Measurements from ENCODE around the gene SNRNP40. TPM values are rescaled to one million over a fixed set of nuclear protein-coding genes. Genes with fewer than 3 reads are reported as not detected.
"Not testable (repeated sequence)": the region's sequence is repeated elsewhere in the genome, so short reads cannot be mapped to it uniquely, and the experiment has no call there.

The SNRNP40 gene
- total and polyA plus RNA-seq, 2 of the 13 experiments (the other 11 are each of a cell fraction or from before 2014, with no cell fraction given): 51.0 to 147 TPM

DNA sequence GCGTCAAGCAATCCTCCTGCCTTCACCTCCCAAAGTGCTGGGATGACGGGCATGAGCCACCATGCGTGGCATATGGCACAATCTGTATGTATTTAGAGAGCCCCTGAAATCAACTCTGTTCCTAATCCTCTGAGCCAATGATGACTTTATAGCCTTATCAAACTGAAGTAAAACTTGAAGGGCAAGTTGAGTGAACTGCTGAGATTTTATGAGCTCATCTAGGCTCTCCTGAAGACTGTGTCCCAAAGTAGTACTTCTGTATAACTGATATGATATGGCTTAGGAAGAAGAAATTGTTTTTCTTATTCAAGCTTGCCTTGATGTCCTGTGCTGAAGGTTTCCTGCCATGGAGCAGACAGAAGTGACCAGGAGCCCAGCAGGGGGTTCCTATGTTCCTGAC, 33.2 kb downstream of the SNRNP40 start:
- intact Hi-C loops (cut with micrococcal nuclease; ENCODE audit: unreplicated experiment): no loop called here
- DNase-seq (ENCODE audit: low spot score) (no peak), FAIRE-seq (no peak), ATAC-seq (no peak)
- Histone ChIP-seq H4K20me1 (ENCODE audit: insufficient read depth, low read length) (no peaks in the 10 kb centered on the region), H3K79me2 (ENCODE audit: insufficient read depth, low read length) (no peaks in the 10 kb centered on the region), H3K27ac (ENCODE audit: extremely low read length, insufficient read depth, low read length) (no peak overlapping the region), H2AFZ (ENCODE audit: low read length) (no peak overlapping the region), H3K4me2 (ENCODE audit: low read depth, low read length) (no peak overlapping the region), H3K36me3 (replicated peaks in 1 of 2; ENCODE audit: control insufficient read depth in 1 of 2, insufficient read depth in 2 of 2, low read length in 2 of 2) (peaks cover 28 to 76% of the 10 kb centered on the region in 2 experiments), H3K4me1 (ENCODE audit: insufficient read depth, low read length) (no peaks in the 10 kb centered on the region), H3K9ac (ENCODE audit: insufficient read depth, low read depth, low read length) (no peak overlapping the region), H3K4me3 (replicated peaks in 1 of 3; ENCODE audit: insufficient read depth in 1 of 3, low read depth in 2 of 3, low read length in 3 of 3) (no peak overlapping the region), H3K9me3 (ENCODE audit: low read length) (no peaks in the 10 kb centered on the region), H3K27me3 (ENCODE audit: control insufficient read depth in 1 of 2, insufficient read depth in 2 of 2, low read length in 2 of 2) (no peaks in the 10 kb centered on the region)
- POLR2A ChIA-PET: no interaction called here
- CTCF ChIA-PET (ENCODE audit: low intra/inter-chr PET ratio, low total read pairs): no interaction called here
- in situ Hi-C loops (cut with HindIII; ENCODE audit: extremely low pct_ligation_motif_present, low pct_unique_long_range_greater_than_20kb): no loop called here
- TF ChIP-seq ZNF691 (CRISPR knock-in tag; IDR thresholded peaks at IDR 0.05; ENCODE audit: borderline replicate concordance, low read depth) (no peak), RFXANK (CRISPR knock-in tag; IDR thresholded peaks at IDR 0.05) (no peak), KMT2A (CRISPR knock-in tag; IDR thresholded peaks at IDR 0.05) (no peak), MBD4 (IDR thresholded peaks at IDR 0.05; ENCODE audit: borderline replicate concordance, low read length) (no peak), ZNF343 (CRISPR knock-in tag; IDR thresholded peaks at IDR 0.05) (no peak), PHF20 (CRISPR knock-in tag; IDR thresholded peaks at IDR 0.05) (no peak), NRL (CRISPR knock-in tag; IDR thresholded peaks at IDR 0.05; ENCODE audit: borderline replicate concordance) (no peak)
- TF ChIP-seq, protein P1, sequence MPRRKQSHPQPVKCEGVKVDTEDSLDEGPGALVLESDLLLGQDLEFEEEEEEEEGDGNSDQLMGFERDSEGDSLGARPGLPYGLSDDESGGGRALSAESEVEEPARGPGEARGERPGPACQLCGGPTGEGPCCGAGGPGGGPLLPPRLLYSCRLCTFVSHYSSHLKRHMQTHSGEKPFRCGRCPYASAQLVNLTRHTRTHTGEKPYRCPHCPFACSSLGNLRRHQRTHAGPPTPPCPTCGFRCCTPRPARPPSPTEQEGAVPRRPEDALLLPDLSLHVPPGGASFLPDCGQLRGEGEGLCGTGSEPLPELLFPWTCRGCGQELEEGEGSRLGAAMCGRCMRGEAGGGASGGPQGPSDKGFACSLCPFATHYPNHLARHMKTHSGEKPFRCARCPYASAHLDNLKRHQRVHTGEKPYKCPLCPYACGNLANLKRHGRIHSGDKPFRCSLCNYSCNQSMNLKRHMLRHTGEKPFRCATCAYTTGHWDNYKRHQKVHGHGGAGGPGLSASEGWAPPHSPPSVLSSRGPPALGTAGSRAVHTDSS (CRISPR knock-in tag; conservative IDR thresholded peaks at IDR 0.05): no peak
- TF ChIP-seq, protein P2, sequence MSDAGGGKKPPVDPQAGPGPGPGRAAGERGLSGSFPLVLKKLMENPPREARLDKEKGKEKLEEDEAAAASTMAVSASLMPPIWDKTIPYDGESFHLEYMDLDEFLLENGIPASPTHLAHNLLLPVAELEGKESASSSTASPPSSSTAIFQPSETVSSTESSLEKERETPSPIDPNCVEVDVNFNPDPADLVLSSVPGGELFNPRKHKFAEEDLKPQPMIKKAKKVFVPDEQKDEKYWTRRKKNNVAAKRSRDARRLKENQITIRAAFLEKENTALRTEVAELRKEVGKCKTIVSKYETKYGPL (CRISPR knock-in tag; IDR thresholded peaks at IDR 0.05): no peak
- TF ChIP-seq, protein P3, sequence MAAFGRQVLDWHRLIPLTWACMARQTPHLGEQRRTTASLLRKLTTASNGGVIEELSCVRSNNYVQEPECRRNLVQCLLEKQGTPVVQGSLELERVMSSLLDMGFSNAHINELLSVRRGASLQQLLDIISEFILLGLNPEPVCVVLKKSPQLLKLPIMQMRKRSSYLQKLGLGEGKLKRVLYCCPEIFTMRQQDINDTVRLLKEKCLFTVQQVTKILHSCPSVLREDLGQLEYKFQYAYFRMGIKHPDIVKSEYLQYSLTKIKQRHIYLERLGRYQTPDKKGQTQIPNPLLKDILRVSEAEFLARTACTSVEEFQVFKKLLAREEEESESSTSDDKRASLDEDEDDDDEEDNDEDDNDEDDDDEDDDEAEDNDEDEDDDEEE (CRISPR knock-in tag; IDR thresholded peaks at IDR 0.05): no peak
- WGBS (ENCODE audit: low lambda C conversion rate): 95% methylated on average over 3 of the region's 3 CpGs
- no TSS peak for BruUV-seq (replicated peaks)

DNA sequence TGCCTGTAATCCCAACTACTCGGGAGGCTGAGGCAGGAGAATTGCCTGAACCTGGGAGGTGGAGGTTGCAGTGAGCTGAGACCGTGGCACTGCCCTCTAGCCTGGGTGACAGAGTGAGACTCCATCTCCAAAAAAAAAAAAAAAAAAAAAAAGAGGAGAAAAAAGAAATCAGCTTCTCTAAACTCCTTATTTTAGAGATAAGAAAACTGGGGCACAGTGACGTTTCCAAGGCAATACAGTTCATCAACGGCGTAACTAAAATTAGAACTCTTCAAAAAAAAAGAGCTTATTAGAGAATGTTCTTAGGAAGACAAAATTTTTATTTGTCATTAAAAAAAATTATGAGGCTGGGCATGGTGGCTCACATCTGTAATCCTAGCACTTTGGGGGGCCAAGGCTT, 34.2 kb downstream of the SNRNP40 start:
- POLR2A ChIA-PET; CTCF ChIA-PET (ENCODE audit: low intra/inter-chr PET ratio, low total read pairs); ATAC-seq; H3K9me3 ChIP-seq (ENCODE audit: low read length); H3K4me3 ChIP-seq (replicated peaks in 1 of 3; ENCODE audit: insufficient read depth in 1 of 3, low read depth in 2 of 3, low read length in 3 of 3); BruUV-seq (replicated peaks); H3K4me2 ChIP-seq (ENCODE audit: low read depth, low read length); H3K27me3 ChIP-seq (ENCODE audit: control insufficient read depth in 1 of 2, insufficient read depth in 2 of 2, low read length in 2 of 2); H3K27ac ChIP-seq (ENCODE audit: extremely low read length, insufficient read depth, low read length); H3K79me2 ChIP-seq (ENCODE audit: insufficient read depth, low read length); H2AFZ ChIP-seq (ENCODE audit: low read length); H4K20me1 ChIP-seq (ENCODE audit: insufficient read depth, low read length); H3K9ac ChIP-seq (ENCODE audit: insufficient read depth, low read depth, low read length); FAIRE-seq; intact Hi-C loops (cut with micrococcal nuclease; ENCODE audit: unreplicated experiment); in situ Hi-C loops (cut with HindIII; ENCODE audit: extremely low pct_ligation_motif_present, low pct_unique_long_range_greater_than_20kb); DNase-seq (ENCODE audit: low spot score); H3K4me1 ChIP-seq (ENCODE audit: insufficient read depth, low read length): not testable (repeated sequence)
- peaks cover 26 to 76% of the 10 kb centered on the region in 2 experiments for H3K36me3 ChIP-seq (replicated peaks in 1 of 2; ENCODE audit: control insufficient read depth in 1 of 2, insufficient read depth in 2 of 2, low read length in 2 of 2)
- WGBS (ENCODE audit: low lambda C conversion rate): over 99% methylated on average over 5 of the region's 5 CpGs

All from HepG2 (cell line).